Activated CD8-positive, alpha-beta T cell treated with anti-CD3 and anti-CD28 coated beads for 36 hours (primary cell): ENCODE measurements around the gene CA10. TPM values are rescaled to one million over a fixed set of nuclear protein-coding genes. Genes with fewer than 3 reads are reported as not detected.

ENCODE experiments used
- ATAC-seq: fragments of 200-7000 bp; cut with Tn5 transposase; one replicate; pipeline ENCODE4 v1.10.0; 2021; ENCODE audit warnings: mild to moderate bottlenecking, moderate library complexity
- CTCF ChIA-PET: fragments of 350-600 bp; sonication (Branson Sonifier 250); formaldehyde crosslinking; loops from one replicate; lab custom pipeline; 2021; ENCODE audit warnings: antibody characterized with exemption; lab: Charles Lee
- POLR2A ChIA-PET: fragments of 350-600 bp; sonication (Branson Sonifier 250); formaldehyde crosslinking; loops from one replicate; lab custom pipeline; 2021; ENCODE audit warnings: antibody characterized with exemption; lab: Charles Lee
- DNase-seq: peaks from one replicate; pipeline ENCODE4 v3.0.0-alpha.2; 2020
- H3K27ac Mint-ChIP-seq: one replicate; pipeline ENCODE4 v1.8.0; 2021; ENCODE audit warnings: mild to moderate bottlenecking, mixed read lengths
- H3K27me3 Mint-ChIP-seq: one replicate; pipeline ENCODE4 v1.8.0; 2021; ENCODE audit warnings: mixed read lengths
- H3K36me3 Mint-ChIP-seq: one replicate; pipeline ENCODE4 v1.8.0; 2021; ENCODE audit warnings: low read depth, mixed read lengths
- H3K4me1 Mint-ChIP-seq: one replicate; pipeline ENCODE4 v1.8.0; 2021; ENCODE audit warnings: low read depth, mixed read lengths
- H3K4me3 Mint-ChIP-seq: one replicate; pipeline ENCODE4 v1.8.0; 2021; ENCODE audit warnings: mild to moderate bottlenecking, moderate library complexity, mixed read lengths
- H3K9me3 Mint-ChIP-seq: one replicate; pipeline ENCODE4 v1.8.0; 2021; ENCODE audit warnings: mixed read lengths
- CTCF ChIP-seq: fragments of 200-600 bp; IDR thresholded peaks from one replicate; pipeline ENCODE4 v1.8.0; 2022; ENCODE audit warnings: antibody characterized with exemption, mild to moderate bottlenecking
- intact Hi-C: fragments of 100-400 bp; cut with micrococcal nuclease; formaldehyde crosslinking; loops from one replicate; pipeline ENCODE4 v1.10.0; 2022
- total RNA-seq, 2 experiments: library from RNA; stranded (reverse); gene quantifications; one replicate each; pipeline ENCODE4 v1.2.3, GENCODE V29; 2021

CA10 gene
- total RNA-seq, 2 experiments from 2014 or later: not detected

- Mint-ChIP-seq H3K27me3 (peaks cover 1% of the 10 kb centered on the region), H3K4me1 (no peaks in the 10 kb centered on the region), H3K36me3 (no peaks in the 10 kb centered on the region), H3K4me3 (no peak overlapping the region), H3K27ac (no peak overlapping the region), H3K9me3 (no peaks in the 10 kb centered on the region)
- TF ChIP-seq CTCF: no peak
- ChIA-PET CTCF (no interaction called here), POLR2A (no interaction called here)
- intact Hi-C loops: no loop called here
- DNase-seq (no peak), ATAC-seq (no peak)
These were observed 237.0 kb downstream of the CA10 start for GRCh38 chr17:51921500-51921899.

- no peaks in the 10 kb centered on the region for H3K36me3 Mint-ChIP-seq
- CTCF ChIA-PET: no interaction called here
- no peak for TF ChIP-seq CTCF
- H3K27me3 Mint-ChIP-seq: no peaks in the 10 kb centered on the region
- DNase-seq (no peak), ATAC-seq (no peak)
- H3K9me3 Mint-ChIP-seq: no peaks in the 10 kb centered on the region
- H3K4me3 Mint-ChIP-seq: no peak overlapping the region
- H3K4me1 Mint-ChIP-seq: no peaks in the 10 kb centered on the region
- POLR2A ChIA-PET: no interaction called here
- intact Hi-C loops: no loop called here
- H3K27ac Mint-ChIP-seq: no peak overlapping the region
These were observed 243.9 kb downstream of the CA10 start for GRCh38 chr17:51914577-51914976.

- H3K27ac Mint-ChIP-seq: no peak overlapping the region
- no peak for TF ChIP-seq CTCF
- ChIA-PET CTCF (no interaction called here), POLR2A (no interaction called here)
- ATAC-seq (no peak), DNase-seq (no peak)
- no peaks in the 10 kb centered on the region for H3K36me3 Mint-ChIP-seq
- H3K9me3 Mint-ChIP-seq: no peaks in the 10 kb centered on the region
- H3K27me3 Mint-ChIP-seq: peaks cover 2% of the 10 kb centered on the region
- H3K4me3 Mint-ChIP-seq: no peak overlapping the region
- intact Hi-C loops: no loop called here
- H3K4me1 Mint-ChIP-seq: no peaks in the 10 kb centered on the region
These were observed 244.9 kb downstream of the CA10 start for GRCh38 chr17:51913491-51914205.

- DNase-seq (no peak), ATAC-seq (no peak)
- CTCF ChIA-PET: no interaction called here
- no peaks in the 10 kb centered on the region for H3K9me3 Mint-ChIP-seq
- peaks cover 2% of the 10 kb centered on the region for H3K27me3 Mint-ChIP-seq
- POLR2A ChIA-PET: no interaction called here
- no peak overlapping the region for H3K4me3 Mint-ChIP-seq
- intact Hi-C loops: no loop called here
- TF ChIP-seq CTCF: no peak
- no peaks in the 10 kb centered on the region for H3K36me3 Mint-ChIP-seq
- no peaks in the 10 kb centered on the region for H3K4me1 Mint-ChIP-seq
- no peak overlapping the region for H3K27ac Mint-ChIP-seq
These were observed 245.6 kb downstream of the CA10 start for GRCh38 chr17:51912939-51913338.

- H3K27ac Mint-ChIP-seq: no peak overlapping the region
- ATAC-seq (no peak), DNase-seq (no peak)
- no peak overlapping the region for H3K4me3 Mint-ChIP-seq
- intact Hi-C loops: no loop called here
- H3K9me3 Mint-ChIP-seq: no peaks in the 10 kb centered on the region
- TF ChIP-seq CTCF: no peak
- ChIA-PET CTCF (no interaction called here), POLR2A (no interaction called here)
- peaks cover 2% of the 10 kb centered on the region for H3K27me3 Mint-ChIP-seq
- H3K4me1 Mint-ChIP-seq: no peaks in the 10 kb centered on the region
- H3K36me3 Mint-ChIP-seq: no peaks in the 10 kb centered on the region
These were observed 247.3 kb downstream of the CA10 start for GRCh38 chr17:51911237-51911636.
